H1 (cell line): ENCODE results near the gene NPR1. TPM values are rescaled to one million over a fixed set of nuclear protein-coding genes. Genes with fewer than 3 reads are reported as not detected.

Experiments used
- CTCF ChIA-PET: fragments of 300-600 bp; sonication (Branson Sonifier 250); formaldehyde crosslinking; loops from one replicate; lab custom pipeline; 2021; ENCODE audit not compliant: partially characterized antibody; lab: Charles Lee
- POLR2A ChIA-PET: fragments of 300-600 bp; sonication (Branson Sonifier 250); formaldehyde crosslinking; loops from one replicate; lab custom pipeline; 2021; ENCODE audit warnings: inconsistent platforms; ENCODE audit not compliant: partially characterized antibody; lab: Charles Lee
- DNase-seq, 2 experiments: peaks; one replicate each; pipeline versions ENCODE4 v3.0.0 to v3.0.0-alpha.2; 2010 to 2022; ENCODE audit warnings: low spot score in 2 of 2, low read depth in 1 of 2, mixed read lengths in 1 of 2
- FAIRE-seq: peaks from 2 replicates; lab custom pipeline; 2011; peaks lifted over from hg19 to GRCh38; lab: Jason Lieb, UNC
- H2AFZ ChIP-seq: 2 replicates; pipeline ENCODE4 v1.8.1; 2012; ENCODE audit warnings: low read length, inconsistent platforms
- H2AK5ac ChIP-seq: 2 replicates; pipeline ENCODE4 v1.6.1; 2013; ENCODE audit warnings: low read depth, low read length
- H2BK120ac ChIP-seq: replicated peaks from 2 replicates; pipeline ENCODE3; 2013; ENCODE audit warnings: low read depth, low read length, inconsistent platforms
- H2BK12ac ChIP-seq: 2 replicates; pipeline ENCODE4 v1.6.1; 2013; ENCODE audit warnings: low read depth, low read length
- H2BK15ac ChIP-seq: 2 replicates; pipeline ENCODE4 v1.6.1; 2013; ENCODE audit warnings: low read length
- H2BK20ac ChIP-seq: 2 replicates; pipeline ENCODE4 v1.6.1; 2013; ENCODE audit warnings: low read length
- H2BK5ac ChIP-seq: 2 replicates; pipeline ENCODE4 v1.6.1; 2013; ENCODE audit warnings: low read depth, low read length
- H3K14ac ChIP-seq: 2 replicates; pipeline ENCODE4 v1.6.1; 2013; ENCODE audit warnings: inconsistent platforms; ENCODE audit not compliant: insufficient read length
- H3K18ac ChIP-seq: 2 replicates; pipeline ENCODE4 v1.6.1; 2013; ENCODE audit warnings: low read length; ENCODE audit errors: extremely low read depth
- H3K23ac ChIP-seq: 2 replicates; pipeline ENCODE4 v1.6.1; 2013; ENCODE audit warnings: inconsistent platforms; ENCODE audit not compliant: insufficient read length
- H3K23me2 ChIP-seq: 2 replicates; pipeline ENCODE4 v1.6.1; 2013; ENCODE audit warnings: low read depth, low read length
- H3K27ac ChIP-seq: 2 replicates; pipeline ENCODE4 v1.6.1; 2011; ENCODE audit warnings: low read depth, low read length, inconsistent platforms
- H3K27me3 ChIP-seq, 4 experiments: replicated peaks in 1 of 4; 1 replicate in 1 of 4; 2 replicates in 3 of 4; pipeline versions ENCODE4 v1.6.1 to v1.8.1; 2011 to 2013; ENCODE audit warnings: low read length in 3 of 4, mild to moderate bottlenecking in 3 of 4, inconsistent platforms in 2 of 4, mixed read lengths in 2 of 4, moderate library complexity in 1 of 4; ENCODE audit not compliant: control insufficient read depth in 3 of 4, insufficient read depth in 3 of 4; ENCODE audit errors: extremely low read depth in 1 of 4
- H3K36me3 ChIP-seq, 4 experiments: 2 replicates each; pipeline versions ENCODE4 v1.6.1 to v1.8.1; 2011 to 2013; ENCODE audit warnings: mild to moderate bottlenecking in 4 of 4, low read length in 3 of 4, moderate library complexity in 2 of 4, control low read depth in 1 of 4, inconsistent platforms in 1 of 4; ENCODE audit not compliant: insufficient read depth in 4 of 4, control insufficient read depth in 2 of 4
- H3K4ac ChIP-seq: replicated peaks from 2 replicates; pipeline ENCODE3; 2013; ENCODE audit warnings: low read length, low read depth, mixed read lengths, inconsistent platforms; ENCODE audit not compliant: insufficient read length
- H3K4me1 ChIP-seq, 4 experiments: replicated peaks in 1 of 4; 1 replicate in 1 of 4; 2 replicates in 3 of 4; pipeline versions ENCODE4 v1.6.1 to v1.8.1; 2011 to 2013; ENCODE audit warnings: low read length in 3 of 4, inconsistent platforms in 2 of 4, mixed read lengths in 1 of 4; ENCODE audit not compliant: insufficient read depth in 4 of 4, control insufficient read depth in 3 of 4
- H3K4me2 ChIP-seq, 2 experiments: 2 replicates each; pipeline versions ENCODE4 v1.6.1 to v1.8.1; 2011 to 2013; ENCODE audit warnings: low read depth in 2 of 2, low read length in 2 of 2, control low read depth in 1 of 2, inconsistent platforms in 1 of 2, mild to moderate bottlenecking in 1 of 2; ENCODE audit not compliant: insufficient read depth in 1 of 2
- H3K4me3 ChIP-seq, 4 experiments: fragments of 200-600, 300-600 bp in 1 of 4; sonication (generic), shearing (Covaris generic), sonication (Bioruptor Twin) in 1 of 4; 2 replicates each; pipeline versions ENCODE4 v1.5.1 to v1.8.1; 2011 to 2016; ENCODE audit warnings: low read length in 4 of 4, low read depth in 3 of 4, control low read depth in 2 of 4, inconsistent platforms in 2 of 4, mild to moderate bottlenecking in 2 of 4, mixed read lengths in 1 of 4, moderate library complexity in 1 of 4; ENCODE audit not compliant: insufficient read depth in 2 of 4; ENCODE audit errors: extremely low read depth in 1 of 4
- H3K56ac ChIP-seq: replicated peaks from 2 replicates; pipeline ENCODE3; 2013; ENCODE audit warnings: low read depth, mild to moderate bottlenecking, mixed read lengths, low read length, inconsistent platforms; ENCODE audit not compliant: insufficient read length
- H3K79me1 ChIP-seq: 2 replicates; pipeline ENCODE4 v1.6.1; 2013; ENCODE audit warnings: low read depth, low read length, control low read depth
- H3K79me2 ChIP-seq, 2 experiments: 2 replicates each; pipeline versions ENCODE4 v1.6.1 to v1.8.1; 2012 to 2013; ENCODE audit warnings: low read length in 2 of 2, mild to moderate bottlenecking in 2 of 2, inconsistent platforms in 1 of 2; ENCODE audit not compliant: insufficient read depth in 2 of 2, control insufficient read depth in 1 of 2
- H3K9ac ChIP-seq, 4 experiments: replicated peaks in 1 of 4; 1 replicate in 1 of 4; 2 replicates in 3 of 4; pipeline versions ENCODE4 v1.6.1 to v1.8.1; 2011 to 2013; ENCODE audit warnings: low read depth in 3 of 4, low read length in 3 of 4, control low read depth in 2 of 4, mild to moderate bottlenecking in 2 of 4, moderate library complexity in 2 of 4, inconsistent platforms in 1 of 4; ENCODE audit errors: extremely low read depth in 1 of 4
- H3K9me3 ChIP-seq, 2 experiments: 2 replicates each; pipeline versions ENCODE4 v1.6.1 to v1.8.1; 2012 to 2013; ENCODE audit warnings: mild to moderate bottlenecking in 2 of 2, moderate library complexity in 2 of 2, control low read depth in 1 of 2, inconsistent platforms in 1 of 2, low read depth in 1 of 2, low read length in 1 of 2, mixed read lengths in 1 of 2; ENCODE audit not compliant: insufficient read depth in 2 of 2
- H4K20me1 ChIP-seq, 2 experiments: replicated peaks in 1 of 2; 2 replicates each; pipeline versions ENCODE3 to v1.8.1; 2011 to 2013; ENCODE audit warnings: inconsistent platforms in 2 of 2, low read length in 2 of 2, mild to moderate bottlenecking in 1 of 2; ENCODE audit not compliant: insufficient read depth in 2 of 2, control insufficient read depth in 1 of 2
- H4K5ac ChIP-seq: 2 replicates; pipeline ENCODE4 v1.6.1; 2013; ENCODE audit warnings: low read length, low read depth, mixed read lengths, inconsistent platforms; ENCODE audit not compliant: insufficient read length
- H4K8ac ChIP-seq: 2 replicates; pipeline ENCODE4 v1.8.0; 2013; ENCODE audit warnings: mild to moderate bottlenecking, moderate library complexity, low read length, inconsistent platforms; ENCODE audit not compliant: insufficient read depth; ENCODE audit errors: extremely low read depth
- H4K91ac ChIP-seq: replicated peaks from 2 replicates; pipeline ENCODE3; 2013; ENCODE audit warnings: low read length, mixed read lengths, inconsistent platforms; ENCODE audit not compliant: insufficient read length
- CEBPB ChIP-seq: IDR thresholded peaks from 2 replicates; pipeline ENCODE4 v1.6.1; 2012; ENCODE audit warnings: low read depth, low read length
- CREB1 ChIP-seq: IDR thresholded peaks from 2 replicates; pipeline ENCODE4 v1.6.1; 2012; ENCODE audit warnings: inconsistent platforms
- CTBP2 ChIP-seq: IDR thresholded peaks from 2 replicates; pipeline ENCODE4 v1.7.0; 2011; ENCODE audit warnings: borderline replicate concordance, mild to moderate bottlenecking, moderate library complexity, mixed read lengths, low read length; ENCODE audit not compliant: insufficient read depth, insufficient read length
- FOSL1 ChIP-seq: IDR thresholded peaks from 2 replicates; pipeline ENCODE4 v1.6.1; 2011; ENCODE audit warnings: mild to moderate bottlenecking, low read depth, low read length, moderate library complexity; ENCODE audit not compliant: insufficient read depth
- NRF1 ChIP-seq: IDR thresholded peaks from 2 replicates; pipeline ENCODE4 v1.6.1; 2011; ENCODE audit warnings: mild to moderate bottlenecking, low read depth, low read length, improper control_type of control experiment
- POLR2AphosphoS5 ChIP-seq: IDR thresholded peaks from 2 replicates; pipeline ENCODE4 v1.6.1; 2011; ENCODE audit warnings: low read depth, low read length
- RAD21 ChIP-seq, 2 experiments: IDR thresholded peaks in 1 of 2; conservative IDR thresholded peaks in 1 of 2; 2 replicates each; pipeline ENCODE4 v1.6.1; 2011; ENCODE audit warnings: low read depth in 2 of 2, low read length in 2 of 2, improper control_type of control experiment in 1 of 2, inconsistent platforms in 1 of 2, mild to moderate bottlenecking in 1 of 2, moderate library complexity in 1 of 2
- SP1 ChIP-seq: IDR thresholded peaks from 2 replicates; pipeline ENCODE4 v1.6.1; 2011; ENCODE audit warnings: low read depth, low read length
- SRF ChIP-seq: IDR thresholded peaks from 2 replicates; pipeline ENCODE4 v1.6.1; 2011; ENCODE audit warnings: mild to moderate bottlenecking, low read depth, low read length, moderate library complexity
- WGBS, 2 experiments: shearing (Covaris generic) in 1 of 2; methylation state at CpG; one replicate each; pipeline versions ENCODE4 v1.1.6 to v1.1.7; 2013 to 2015; ENCODE audit warnings: low lambda C conversion rate in 2 of 2, mixed read lengths in 2 of 2, inconsistent platforms in 1 of 2, low coverage in 1 of 2, missing lambda C conversion rate in 1 of 2; ENCODE audit not compliant: insufficient replicate concordance in 2 of 2, insufficient coverage in 1 of 2, insufficient read length in 1 of 2; ENCODE audit errors: extremely low coverage in 1 of 2, missing lambda C conversion rate in 1 of 2; 5-methylcytosine and 5-hydroxymethylcytosine counted together
- polyA plus RNA-seq, 7 experiments: library from polyadenylated mRNA; depleted of rRNA in 3 of 7; stranded (reverse) in 5 of 7; unstranded in 2 of 7; fragments of >200 nt in 5 of 7; fragments of 200-250 nt in 2 of 7; gene quantifications; 1 replicate in 5 of 7; 2 replicates in 1 of 7; 4 replicates in 1 of 7; pipeline versions ENCODE4 v1.2.1 to v1.2.3, GENCODE V29; 2011 to 2013; ENCODE audit warnings: missing spikeins in 2 of 7, mixed read lengths in 2 of 7
- total RNA-seq: library from RNA; stranded (reverse); fragmentation: NEBNext Ultra II Directional; extraction: Animal tissue kit (Norgen Biotek cat#: 25700); gene quantifications from 2 replicates; pipeline ENCODE4 v1.2.1, GENCODE V29; 2021

NPR1 gene
- total and polyA plus RNA-seq, 2 of the 8 experiments (the other 6 are each of a cell fraction or from before 2014, with no cell fraction given) = 11.7 to 13.2 TPM

- Histone ChIP-seq H3K4ac (no peak overlapping the region), H4K8ac (no peak overlapping the region), H3K27me3 (peaks cover 0 to 9% (median 2%) of the 10 kb centered on the region in 4 experiments; a peak in 4 of 7 replicates), H3K9me3 (no peaks in the 10 kb centered on the region), H2BK120ac (no peak overlapping the region), H3K4me3 (no peak overlapping the region), H3K36me3 (peaks cover 5 to 12% (median 12%) of the 10 kb centered on the region in 4 experiments; a peak in 7 of 8 replicates), H2BK20ac (no peak overlapping the region), H3K79me2 (peaks cover 11 to 22% of the 10 kb centered on the region in 2 experiments), H3K23me2 (peaks cover 14% of the 10 kb centered on the region), H4K5ac (no peak overlapping the region), H4K20me1 (peaks cover 0 to 1% of the 10 kb centered on the region in 2 experiments), H4K91ac (no peak overlapping the region), H2AFZ (no peak overlapping the region), H3K23ac (no peak overlapping the region), H3K18ac (no peak overlapping the region), H2BK12ac (no peak overlapping the region), H2BK5ac (no peak overlapping the region), H3K27ac (no peak overlapping the region), H3K9ac (no peak overlapping the region), H2AK5ac (no peak overlapping the region), H3K14ac (no peak overlapping the region), H3K79me1 (no peaks in the 10 kb centered on the region; the same call in 1 of the 2 replicates), H3K56ac (no peak overlapping the region), H3K4me1 (peaks cover 0 to 9% (median 5%) of the 10 kb centered on the region in 4 experiments; a peak in 4 of 7 replicates), H3K4me2 (no peak overlapping the region), H2BK15ac (no peak overlapping the region)
- ChIA-PET CTCF (interaction anchor here (0.6 to 11.7 kb wide), 4 partner anchors 43 to 95 kb away, joined by 3 to 172 read pairs (median 4); no protein-coding TSS in a partner anchor), POLR2A (interaction anchor here (0.8 to 19.8 kb wide), 5 partner anchors 9 to 267 kb away, joined by 3 to 343 read pairs (median 8); partner anchors contain the start of genes SLC27A3 and SNAPIN)
- no peak for DNase-seq
- TF ChIP-seq CTBP2 (no peak), NRF1 (no peak), RAD21 (IDR thresholded peaks at IDR 0.05 in 1 of 2, conservative IDR thresholded peaks at IDR 0.05 in 1 of 2; ENCODE audit: low read depth in 2 of 2, low read length in 2 of 2) (no peak), FOSL1 (no peak), SRF (no peak), POLR2AphosphoS5 (no peak), CEBPB (no peak), SP1 (no peak), CREB1 (no peak)
- FAIRE-seq = no peak
- WGBS, 2 experiments = 87% methylated on average over 2 of the region's 2 CpGs; no CpG with 5 or more reads in 1 of the 2 experiments
Measured at GRCh38 chr1:153673511-153673910, 5.0 kb upstream of the NPR1 start.
